H9 (cell line): Measurements from ENCODE around the gene PRKD2. TPM values are rescaled to one million over a fixed set of nuclear protein-coding genes. Genes with fewer than 3 reads are reported as not detected.

Experiments used
- DNase-seq: peaks from one replicate; pipeline ENCODE4 v3.0.0-alpha.2; 2017
- H2AFZ ChIP-seq: one replicate; pipeline ENCODE4 v1.6.1; 2013; ENCODE audit warnings: mild to moderate bottlenecking, low read length, control low read depth, moderate library complexity
- H2AK5ac ChIP-seq: 2 replicates; pipeline ENCODE4 v1.6.1; 2013; ENCODE audit warnings: low read length, control low read depth, mixed read lengths; ENCODE audit not compliant: insufficient read length
- H2BK120ac ChIP-seq: one replicate; pipeline ENCODE4 v1.6.1; 2013; ENCODE audit warnings: low read depth, mild to moderate bottlenecking, low read length, control low read depth, inconsistent platforms; ENCODE audit not compliant: poor library complexity, severe bottlenecking
- H2BK12ac ChIP-seq: 2 replicates; pipeline ENCODE4 v1.6.1; 2013; ENCODE audit warnings: low read length, control low read depth, mixed read lengths, low read depth; ENCODE audit not compliant: insufficient read length
- H2BK15ac ChIP-seq: 2 replicates; pipeline ENCODE4 v1.6.1; 2013; ENCODE audit warnings: low read depth, low read length, control low read depth
- H2BK20ac ChIP-seq: one replicate; pipeline ENCODE4 v1.6.1; 2013; ENCODE audit warnings: low read depth, mild to moderate bottlenecking, low read length, control low read depth, inconsistent platforms; ENCODE audit not compliant: poor library complexity, severe bottlenecking
- H2BK5ac ChIP-seq: 2 replicates; pipeline ENCODE4 v1.6.1; 2013; ENCODE audit warnings: low read length, control low read depth, mixed read lengths; ENCODE audit not compliant: insufficient read length
- H3K14ac ChIP-seq: 2 replicates; pipeline ENCODE4 v1.6.1; 2013; ENCODE audit warnings: low read length, control low read depth; ENCODE audit not compliant: insufficient read depth
- H3K18ac ChIP-seq: 2 replicates; pipeline ENCODE4 v1.6.1; 2013; ENCODE audit warnings: low read depth, mild to moderate bottlenecking, mixed read lengths, low read length, control low read depth; ENCODE audit not compliant: insufficient read length
- H3K23ac ChIP-seq: 2 replicates; pipeline ENCODE4 v1.6.1; 2013; ENCODE audit warnings: low read length, control low read depth, mixed read lengths, low read depth; ENCODE audit not compliant: insufficient read length
- H3K23me2 ChIP-seq: 2 replicates; pipeline ENCODE4 v1.6.1; 2013; ENCODE audit warnings: low read depth, mild to moderate bottlenecking, mixed read lengths, low read length, control low read depth; ENCODE audit not compliant: insufficient read length, poor library complexity, severe bottlenecking
- H3K27ac ChIP-seq: 2 replicates; pipeline ENCODE4 v1.5.1; 2013; ENCODE audit warnings: low read length, control low read depth, mixed read lengths, low read depth; ENCODE audit not compliant: insufficient read length
- H3K27me3 ChIP-seq: 2 replicates; pipeline ENCODE4 v1.6.1; 2013; ENCODE audit warnings: low read length, control low read depth, inconsistent platforms; ENCODE audit not compliant: insufficient read depth
- H3K4ac ChIP-seq: 2 replicates; pipeline ENCODE4 v1.6.1; 2013; ENCODE audit warnings: low read depth, mild to moderate bottlenecking, control low read depth, inconsistent platforms, low read length, moderate library complexity
- H3K4me1 ChIP-seq: 2 replicates; pipeline ENCODE4 v1.6.1; 2013; ENCODE audit warnings: low read length, control low read depth, inconsistent platforms; ENCODE audit not compliant: insufficient read depth
- H3K4me2 ChIP-seq: 2 replicates; pipeline ENCODE4 v1.6.1; 2013; ENCODE audit warnings: low read length, control low read depth, mixed read lengths; ENCODE audit not compliant: insufficient read length, insufficient read depth
- H3K56ac ChIP-seq: 2 replicates; pipeline ENCODE4 v1.6.1; 2013; ENCODE audit warnings: low read depth, mild to moderate bottlenecking, mixed read lengths, low read length, control low read depth; ENCODE audit not compliant: insufficient read length
- H3K79me1 ChIP-seq: 2 replicates; pipeline ENCODE4 v1.6.1; 2013; ENCODE audit warnings: low read depth, mild to moderate bottlenecking, moderate library complexity, low read length, control low read depth, inconsistent platforms; ENCODE audit not compliant: insufficient read depth, poor library complexity, severe bottlenecking
- H3K79me2 ChIP-seq: 2 replicates; pipeline ENCODE4 v1.6.1; 2013; ENCODE audit warnings: low read length, control low read depth, inconsistent platforms; ENCODE audit not compliant: insufficient read depth
- H3K9ac ChIP-seq: 2 replicates; pipeline ENCODE4 v1.6.1; 2013; ENCODE audit warnings: low read length, control low read depth, mixed read lengths; ENCODE audit not compliant: insufficient read length; ENCODE audit errors: extremely low read depth
- H3K9me3 ChIP-seq: one replicate; pipeline ENCODE4 v1.6.1; 2013; ENCODE audit warnings: low read depth, low read length, inconsistent platforms; ENCODE audit not compliant: control insufficient read depth
- H3T11ph ChIP-seq: one replicate; pipeline ENCODE4 v1.6.1; 2013; ENCODE audit warnings: mild to moderate bottlenecking, low read length, control low read depth, inconsistent platforms
- H4K20me1 ChIP-seq: one replicate; pipeline ENCODE4 v1.6.1; 2013; ENCODE audit not compliant: control insufficient read depth, insufficient read length, insufficient read depth
- H4K5ac ChIP-seq: 2 replicates; pipeline ENCODE4 v1.6.1; 2013; ENCODE audit warnings: low read depth, mild to moderate bottlenecking, mixed read lengths, low read length, control low read depth; ENCODE audit not compliant: insufficient read length
- H4K8ac ChIP-seq: replicated peaks from 2 replicates; pipeline ENCODE4 v1.6.1; 2013; ENCODE audit warnings: low read length, control low read depth, mixed read lengths, low read depth; ENCODE audit not compliant: insufficient read length
- H4K91ac ChIP-seq: 2 replicates; pipeline ENCODE4 v1.6.1; 2013; ENCODE audit warnings: low read depth, mild to moderate bottlenecking, moderate library complexity, mixed read lengths, low read length, control low read depth; ENCODE audit not compliant: insufficient read length
- H3K27ac Mint-ChIP-seq, 3 experiments: 2 replicates in 2 of 3; 3 replicates in 1 of 3; pipeline ENCODE4 v1.8.0; 2020 to 2021; ENCODE audit warnings: mixed read lengths in 3 of 3, mild to moderate bottlenecking in 1 of 3, moderate library complexity in 1 of 3
- H3K27me3 Mint-ChIP-seq: 2 replicates; pipeline ENCODE4 v1.8.0; 2021; ENCODE audit warnings: low read depth, mild to moderate bottlenecking, moderate library complexity, mixed read lengths
- H3K36me3 Mint-ChIP-seq, 3 experiments: 2 replicates in 2 of 3; 3 replicates in 1 of 3; pipeline ENCODE4 v1.8.0; 2020 to 2021; ENCODE audit warnings: low read depth in 3 of 3, mixed read lengths in 3 of 3; ENCODE audit not compliant: insufficient read depth in 1 of 3
- H3K4me1 Mint-ChIP-seq, 2 experiments: 2 replicates each; pipeline ENCODE4 v1.8.0; 2020; ENCODE audit warnings: mixed read lengths in 2 of 2
- H3K4me3 Mint-ChIP-seq, 2 experiments: 2 replicates in 1 of 2; 3 replicates in 1 of 2; pipeline ENCODE4 v1.8.0; 2020 to 2021; ENCODE audit warnings: mild to moderate bottlenecking in 2 of 2, mixed read lengths in 2 of 2, moderate library complexity in 1 of 2
- H3K9me3 Mint-ChIP-seq, 2 experiments: 2 replicates in 1 of 2; 3 replicates in 1 of 2; pipeline ENCODE4 v1.8.0; 2020; ENCODE audit warnings: mild to moderate bottlenecking in 2 of 2, mixed read lengths in 2 of 2, moderate library complexity in 1 of 2
- CTCF ChIP-seq: fragments of 200-600 bp; sonication (generic); conservative IDR thresholded peaks from 3 replicates; pipeline ENCODE4 v1.8.0; 2021; ENCODE audit warnings: antibody characterized with exemption, mild to moderate bottlenecking
- WGBS: extraction: QIAGEN DNeasy Blood & Tissue Kit; methylation state at CpG from one replicate; pipeline ENCODE4 v1.1.7; 2013; ENCODE audit warnings: missing lambda C conversion rate, low lambda C conversion rate, mixed read lengths; ENCODE audit not compliant: insufficient read length; ENCODE audit errors: extremely low coverage; 5-methylcytosine and 5-hydroxymethylcytosine counted together
- microRNA-seq: library from miRNA; unstranded; fragments of <30 nt; microRNA quantifications from one replicate; pipeline ENCODE4, GENCODE V29; 2020; ENCODE audit warnings: borderline microRNAs expressed
- total RNA-seq: library from RNA; stranded (reverse); gene quantifications from 2 replicates; pipeline ENCODE4 v1.2.1, GENCODE V29; 2021

The PRKD2 gene
- total RNA-seq, 1 experiment from 2014 or later, result 60.7 TPM

DNA sequence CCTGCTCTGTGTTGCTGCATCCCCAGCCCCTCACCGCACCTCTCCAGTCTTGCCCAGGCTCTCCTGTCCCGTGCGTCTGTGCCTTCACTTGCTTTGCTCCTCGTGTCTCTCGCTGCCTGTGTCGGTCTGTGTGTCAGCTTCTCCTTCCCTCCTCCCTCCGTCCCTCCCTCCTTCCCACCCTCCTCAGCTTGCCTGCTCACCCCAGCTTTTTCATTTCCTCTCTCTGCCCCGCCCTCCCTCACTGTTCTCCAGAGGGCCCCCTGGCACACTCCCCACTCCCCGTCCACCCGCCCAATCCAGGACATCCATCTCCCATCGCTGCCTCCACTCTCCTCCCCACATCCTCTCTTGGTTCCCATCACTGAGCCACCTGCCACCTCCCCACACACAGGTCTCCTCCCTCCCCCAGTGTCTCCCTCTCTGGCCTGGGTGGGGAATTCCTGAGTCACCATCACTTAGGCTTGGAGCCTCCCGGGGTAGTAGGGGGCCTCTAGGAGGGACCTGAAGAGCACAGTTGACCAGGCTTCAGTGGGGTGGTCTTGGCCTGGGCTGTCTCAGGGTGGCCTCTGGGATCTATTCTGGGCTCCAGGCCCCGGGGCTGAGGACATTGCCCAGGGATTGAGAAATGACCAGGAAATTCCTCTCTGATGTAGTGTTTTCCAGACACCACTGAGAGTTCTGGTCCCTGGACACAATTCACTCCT, 91.8 kb downstream of the PRKD2 start, which contains the start of gene PTGIR:
TSS of gene PTGIR (minus strand) at position 132 of the 704 bp plus-strand sequence. CDS start 864 bp downstream, outside the sequence.
- no peak within 1 kb of the TSS; a peak in 2 of 5 replicates for H3K4me3 Mint-ChIP-seq
- no peak for DNase-seq

More for the DNA sequence above, 91.8 kb downstream of the PRKD2 start, which contains the start of gene PTGIR:
- Histone ChIP-seq H3K4ac (no peak within 1 kb of the TSS), H4K91ac (no peak within 1 kb of the TSS), H4K20me1 (no peaks in the 10 kb centered on the region), H3K9ac (no peak within 1 kb of the TSS), H2BK120ac (no peak within 1 kb of the TSS), H3K9me3 (no peaks in the 10 kb centered on the region), H3K27me3 (no peaks in the 10 kb centered on the region), H3K4me1 (no peaks in the 10 kb centered on the region), H3K18ac (no peak within 1 kb of the TSS), H2AFZ (no peak within 1 kb of the TSS), H3K23me2 (no peaks in the 10 kb centered on the region), H2BK5ac (no peak within 1 kb of the TSS), H2BK12ac (no peak within 1 kb of the TSS), H3K4me2 (no peak within 1 kb of the TSS), H3K27ac (no peak within 1 kb of the TSS), H3K14ac (no peak within 1 kb of the TSS), H2AK5ac (no peak within 1 kb of the TSS), H2BK15ac (no peak within 1 kb of the TSS), H3K79me2 (no peaks in the 10 kb centered on the region), H3K79me1 (no peaks in the 10 kb centered on the region), H3K56ac (no peak within 1 kb of the TSS), H2BK20ac (no peak within 1 kb of the TSS), H3T11ph (no peak within 1 kb of the TSS), H3K23ac (no peak within 1 kb of the TSS), H4K8ac (no peak within 1 kb of the TSS), H4K5ac (no peak within 1 kb of the TSS)
- peaks cover 10% of the 10 kb centered on the region for H3K27me3 Mint-ChIP-seq
- whole genome bisulfite sequencing, result no CpG with 5 or more reads among the region's 13 CpGs
- peak within 1 kb of the TSS in 2 of 3 experiments; percentile 64 to 66; a peak in 3 of 7 replicates for H3K27ac Mint-ChIP-seq
- no peak for TF ChIP-seq CTCF
- no peaks in the 10 kb centered on the region; a peak in 2 of 5 replicates for H3K9me3 Mint-ChIP-seq
- no peaks in the 10 kb centered on the region for H3K36me3 Mint-ChIP-seq
- peaks cover 3 to 23% of the 10 kb centered on the region in 2 experiments for H3K4me1 Mint-ChIP-seq

Small RNA genes within 50 kb of the gene (microRNA-seq; reads per million reads assigned to microRNA genes)
- not detected for gene MIR320E

Other genes with a start within 250 kb of the PRKD2 start
- 22.6 and 23.2 TPM in 2 replicates for gene PNMA8A, start 245.6 kb downstream of the PRKD2 start, total RNA-seq
- gene PNMA8B, start 221.2 kb downstream of the PRKD2 start, total RNA-seq, result 1.4 and 1.5 TPM in 2 replicates
- 339 and 343 TPM in 2 replicates for gene CALM3, start 115.8 kb downstream of the PRKD2 start, total RNA-seq
- not detected in 2 replicates for gene PTGIR, start 92.0 kb downstream of the PRKD2 start, total RNA-seq
- gene GNG8, start 80.9 kb downstream of the PRKD2 start, total RNA-seq, result not detected in 2 replicates
- 0.87 and 1.1 TPM in 2 replicates for gene DACT3, start 55.9 kb downstream of the PRKD2 start, total RNA-seq
- gene FKRP, start 28.9 kb upstream of the PRKD2 start, total RNA-seq, result 39.1 and 42.2 TPM in 2 replicates
- 143 and 148 TPM in 2 replicates for gene STRN4, start 29.3 kb upstream of the PRKD2 start, total RNA-seq
- gene SLC1A5, start 71.5 kb upstream of the PRKD2 start, total RNA-seq, result 258 and 269 TPM in 2 replicates
- 193 and 200 TPM in 2 replicates for gene AP2S1, start 133.7 kb upstream of the PRKD2 start, total RNA-seq
- gene ARHGAP35, start 143.9 kb upstream of the PRKD2 start, total RNA-seq, result 49.0 and 49.8 TPM in 2 replicates